ENCODE data around the gene GDF10.
A peak's percentile ranks its signal among the peaks of the same experiment; 100 is the strongest.

Gene GDF10

DNA sequence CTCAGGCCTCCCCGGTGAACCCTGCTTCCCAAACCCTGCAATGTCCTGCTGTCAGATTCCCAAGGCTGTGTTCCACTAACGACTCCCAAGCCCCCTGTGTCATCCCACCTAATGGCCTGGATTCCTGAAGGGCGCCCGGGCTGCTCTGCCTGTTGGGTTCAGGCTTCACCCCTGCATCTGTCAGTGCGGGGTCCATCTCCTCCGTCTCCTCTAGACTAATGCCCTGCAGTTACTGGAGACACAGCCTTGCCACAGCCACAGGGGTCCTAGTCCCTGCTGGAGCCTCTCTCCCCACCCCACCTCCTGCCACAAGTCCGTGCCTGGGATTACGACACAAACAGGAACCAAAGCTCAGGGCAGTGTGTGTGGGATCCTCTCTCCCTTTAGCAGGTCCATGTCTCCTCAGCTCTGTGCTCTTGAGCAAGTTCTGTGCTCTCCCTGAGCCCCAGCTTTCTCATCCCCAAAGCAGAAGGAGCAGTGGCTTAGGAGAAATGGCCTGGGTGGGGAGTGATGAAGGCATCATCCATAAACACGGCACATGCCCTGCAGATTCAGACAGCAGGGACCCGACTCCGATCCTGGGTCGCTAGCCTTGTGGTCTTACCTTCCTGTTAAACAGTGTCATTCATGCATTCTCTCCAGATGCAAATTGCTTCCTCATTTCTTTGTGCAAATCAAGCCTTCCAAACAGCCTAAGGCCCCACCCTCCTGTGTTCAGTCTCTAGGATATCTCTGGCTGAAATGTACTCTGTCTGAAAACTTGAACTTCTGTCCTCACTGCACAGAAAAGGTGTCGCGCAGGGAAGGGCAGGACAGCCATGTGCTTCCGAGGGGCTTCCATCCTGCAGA lies 40.0 kb downstream of the GDF10 start:
- Mint-ChIP-seq H3K27ac (no peak overlapping the region), H3K9me3 (no peaks in the 10 kb centered on the region), H3K4me3 (no peak overlapping the region), H3K4me1 (no peaks in the 10 kb centered on the region), H3K27me3 (peaks cover 27% of the 10 kb centered on the region)
- DNase-seq (peak in 1 of 2 donors; percentile 4), ATAC-seq (peak; percentile 9)

DNA sequence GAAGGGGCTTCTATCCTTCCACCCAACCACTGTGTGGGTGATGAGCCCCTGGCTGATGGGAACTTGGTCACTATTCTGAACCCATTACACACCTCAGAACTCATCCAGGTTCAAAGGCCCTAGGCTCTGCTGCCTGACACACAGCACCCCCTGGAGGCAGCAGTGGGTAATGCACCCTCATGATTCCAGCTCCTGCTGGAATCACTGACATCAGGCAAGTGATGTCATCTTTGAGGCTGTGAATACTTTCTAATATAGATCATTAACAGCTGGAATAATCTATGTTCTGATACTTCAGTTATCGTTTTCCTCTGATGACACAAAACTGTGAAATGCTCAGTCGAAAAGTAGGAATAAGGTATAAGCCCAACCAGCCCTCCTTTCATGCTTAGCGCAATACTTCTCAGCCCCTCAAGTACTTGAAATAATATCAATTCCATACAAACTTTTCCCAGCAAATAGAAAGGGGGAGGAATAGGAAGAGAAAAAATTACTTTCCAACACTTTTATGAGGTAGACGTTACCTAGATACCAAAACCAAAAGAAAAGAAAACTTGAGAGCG lies 40.7 kb downstream of the GDF10 start:
- no peak overlapping the region for H3K4me3 Mint-ChIP-seq
- peaks cover 25% of the 10 kb centered on the region for H3K27me3 Mint-ChIP-seq
- no peak overlapping the region for H3K27ac Mint-ChIP-seq
- peak; percentile 62 for DNase-seq
- H3K4me1 Mint-ChIP-seq, result no peaks in the 10 kb centered on the region
- ATAC-seq, result peak; percentile 57
- H3K9me3 Mint-ChIP-seq, result no peaks in the 10 kb centered on the region

DNA sequence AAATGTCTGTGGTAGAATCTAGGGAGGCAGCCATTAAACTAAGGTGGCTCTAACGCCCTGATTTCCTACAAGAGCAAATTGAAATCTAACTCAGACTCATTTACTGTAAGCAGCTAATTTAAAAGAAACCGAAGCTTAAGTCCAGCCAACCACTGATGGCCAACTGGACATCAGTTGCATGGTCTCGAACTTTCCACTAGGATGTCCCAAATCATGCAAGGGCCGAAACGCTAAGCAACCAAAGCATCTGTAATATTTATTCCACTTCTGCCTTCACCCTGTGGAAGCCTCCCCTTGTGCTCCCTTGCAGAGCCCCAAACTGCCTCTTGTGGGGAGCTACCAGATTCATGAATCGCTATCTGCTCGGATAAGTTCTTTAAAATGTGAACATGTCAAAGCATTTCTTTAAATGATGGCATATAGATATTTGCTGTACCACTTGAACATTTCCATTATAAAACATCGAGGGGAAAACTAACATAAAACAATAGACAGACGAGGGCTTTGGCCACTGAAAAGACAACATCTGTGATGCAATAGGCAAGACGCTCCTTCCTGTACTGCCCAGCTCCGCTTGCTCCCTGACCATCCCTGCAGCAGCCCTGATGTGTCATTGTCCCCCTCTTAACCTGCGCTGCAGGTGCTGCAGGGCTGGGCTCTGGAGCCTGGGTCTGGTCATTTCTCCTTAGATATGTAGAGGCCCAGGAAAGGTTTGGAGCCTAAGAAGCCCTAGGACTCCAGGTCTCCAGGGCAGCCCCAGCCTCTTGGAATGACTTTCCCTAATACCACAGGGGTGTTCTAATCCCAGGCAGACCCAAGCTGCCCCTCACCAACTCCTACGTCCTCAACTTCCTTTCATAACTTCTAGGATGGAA lies 45.2 kb downstream of the GDF10 start:
- Mint-ChIP-seq H3K4me1 (no peaks in the 10 kb centered on the region), H3K4me3 (no peak overlapping the region), H3K27ac (no peak overlapping the region), H3K27me3 (peaks cover 5% of the 10 kb centered on the region), H3K9me3 (no peaks in the 10 kb centered on the region)
- ATAC-seq (no peak), DNase-seq (no peak)

DNA sequence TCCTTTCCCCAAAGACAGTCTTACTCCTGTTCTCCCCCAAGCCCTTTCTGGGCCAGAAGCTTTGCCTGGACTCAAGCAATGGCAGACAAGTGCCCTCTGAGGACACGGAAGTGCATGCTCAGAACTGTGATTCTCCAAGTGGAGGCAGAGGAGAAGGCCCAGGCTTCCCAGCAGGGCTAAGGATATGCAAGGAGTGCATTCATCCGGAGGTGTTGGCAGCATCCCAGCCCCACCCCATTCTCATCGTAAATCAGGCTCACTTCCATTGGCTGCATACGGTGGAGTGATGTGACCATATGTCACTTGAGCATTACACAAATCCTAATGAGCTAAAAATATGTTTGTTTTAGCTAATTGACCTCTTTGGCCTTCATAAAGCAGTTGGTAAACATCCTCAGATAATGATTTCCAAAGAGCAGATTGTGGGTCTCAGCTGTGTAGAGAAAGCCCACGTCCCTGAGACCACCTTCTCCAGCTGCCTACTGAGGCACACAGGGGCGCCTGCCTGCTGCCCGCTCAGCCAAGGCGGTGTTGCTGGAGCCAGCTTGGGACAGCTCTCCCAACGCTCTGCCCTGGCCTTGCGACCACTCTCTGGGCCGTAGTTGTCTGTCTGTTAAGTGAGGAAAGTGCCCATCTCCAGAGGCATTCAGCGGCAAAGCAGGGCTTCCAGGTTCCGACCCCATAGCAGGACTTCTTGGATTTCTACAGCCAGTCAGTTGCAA lies 46.7 kb downstream of the GDF10 start:
- no peaks in the 10 kb centered on the region for H3K9me3 Mint-ChIP-seq
- no peaks in the 10 kb centered on the region for H3K27me3 Mint-ChIP-seq
- H3K27ac Mint-ChIP-seq, result no peak overlapping the region
- no peaks in the 10 kb centered on the region for H3K4me1 Mint-ChIP-seq
- ATAC-seq (no peak), DNase-seq (no peak)
- H3K4me3 Mint-ChIP-seq, result no peak overlapping the region

DNA sequence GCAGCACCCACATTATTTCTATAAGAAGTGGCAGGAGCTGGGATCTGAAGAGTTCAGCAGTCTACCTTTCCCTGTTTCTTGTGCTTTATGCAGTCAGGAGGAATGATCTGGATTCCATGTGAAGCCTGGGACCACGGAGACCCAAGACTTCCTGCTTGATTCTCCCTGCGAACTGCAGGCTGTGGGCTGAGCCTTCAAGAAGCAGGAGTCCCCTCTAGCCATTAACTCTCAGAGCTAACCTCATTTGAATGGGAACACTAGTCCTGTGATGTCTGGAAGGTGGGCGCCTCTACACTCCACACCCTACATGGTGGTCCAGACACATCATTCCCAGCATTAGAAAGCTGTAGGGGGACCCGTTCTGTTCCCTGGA lies 47.3 kb downstream of the GDF10 start:
- DNase-seq, result no peak
- no peak overlapping the region for H3K4me3 Mint-ChIP-seq

DNA sequence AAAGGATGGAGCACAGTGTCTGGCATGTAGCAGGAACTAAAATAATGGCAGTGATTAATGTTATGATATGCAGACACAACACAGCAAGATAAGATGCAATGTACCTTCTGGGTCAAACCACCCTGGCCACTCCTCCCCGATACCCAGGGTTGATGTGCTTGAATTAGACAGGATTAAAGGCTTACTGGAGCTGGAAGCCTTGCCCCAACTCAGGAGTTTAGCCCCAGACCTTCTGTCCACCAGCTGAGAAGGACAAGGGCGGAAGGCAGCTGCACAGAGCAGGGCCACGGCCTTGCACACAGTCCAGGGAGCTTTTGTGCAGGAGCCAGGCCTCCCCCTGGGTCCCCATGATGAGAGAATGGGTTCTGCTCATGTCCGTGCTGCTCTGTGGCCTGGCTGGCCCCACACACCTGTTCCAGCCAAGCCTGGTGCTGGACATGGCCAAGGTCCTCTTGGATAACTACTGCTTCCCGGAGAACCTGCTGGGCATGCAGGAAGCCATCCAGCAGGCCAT lies 48.2 kb downstream of the GDF10 start, which contains the start of gene RBP3:
Gene RBP3 (plus strand): TSS at position 226 of the 514 bp plus-strand sequence. CDS start 122 bp downstream, at position 348.
- no peaks in the 10 kb centered on the region for H3K27me3 Mint-ChIP-seq
- H3K9me3 Mint-ChIP-seq, result no peaks in the 10 kb centered on the region
- no peak within 1 kb of the TSS for H3K4me3 Mint-ChIP-seq
- DNase-seq, result no peak
- no peaks in the 10 kb centered on the region for H3K4me1 Mint-ChIP-seq
- no peak for ATAC-seq
- peak within 1 kb of the TSS in 1 of 2 donors; percentile 30 for H3K27ac Mint-ChIP-seq

More for the DNA sequence above, 47.3 kb downstream of the GDF10 start:
- H3K27me3 Mint-ChIP-seq, result no peaks in the 10 kb centered on the region
- H3K9me3 Mint-ChIP-seq, result no peaks in the 10 kb centered on the region
- ATAC-seq, result no peak
- no peak overlapping the region for H3K27ac Mint-ChIP-seq
- H3K4me1 Mint-ChIP-seq, result no peaks in the 10 kb centered on the region

DNA sequence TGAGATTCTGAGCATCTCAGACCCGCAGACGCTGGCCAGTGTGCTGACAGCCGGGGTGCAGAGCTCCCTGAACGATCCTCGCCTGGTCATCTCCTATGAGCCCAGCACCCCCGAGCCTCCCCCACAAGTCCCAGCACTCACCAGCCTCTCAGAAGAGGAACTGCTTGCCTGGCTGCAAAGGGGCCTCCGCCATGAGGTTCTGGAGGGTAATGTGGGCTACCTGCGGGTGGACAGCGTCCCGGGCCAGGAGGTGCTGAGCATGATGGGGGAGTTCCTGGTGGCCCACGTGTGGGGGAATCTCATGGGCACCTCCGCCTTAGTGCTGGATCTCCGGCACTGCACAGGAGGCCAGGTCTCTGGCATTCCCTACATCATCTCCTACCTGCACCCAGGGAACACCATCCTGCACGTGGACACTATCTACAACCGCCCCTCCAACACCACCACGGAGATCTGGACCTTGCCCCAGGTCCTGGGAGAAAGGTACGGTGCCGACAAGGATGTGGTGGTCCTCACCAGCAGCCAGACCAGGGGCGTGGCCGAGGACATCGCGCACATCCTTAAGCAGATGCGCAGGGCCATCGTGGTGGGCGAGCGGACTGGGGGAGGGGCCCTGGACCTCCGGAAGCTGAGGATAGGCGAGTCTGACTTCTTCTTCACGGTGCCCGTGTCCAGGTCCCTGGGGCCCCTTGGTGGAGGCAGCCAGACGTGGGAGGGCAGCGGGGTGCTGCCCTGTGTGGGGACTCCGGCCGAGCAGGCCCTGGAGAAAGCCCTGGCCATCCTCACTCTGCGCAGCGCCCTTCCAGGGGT lies 48.9 kb downstream of the GDF10 start:
- ATAC-seq (no peak), DNase-seq (no peak)
- H3K27ac Mint-ChIP-seq, result peak overlapping the region in 1 of 2 donors; percentile 30
- H3K4me1 Mint-ChIP-seq, result no peaks in the 10 kb centered on the region
- no peaks in the 10 kb centered on the region for H3K9me3 Mint-ChIP-seq
- no peak overlapping the region for H3K4me3 Mint-ChIP-seq
- H3K27me3 Mint-ChIP-seq, result no peaks in the 10 kb centered on the region

DNA sequence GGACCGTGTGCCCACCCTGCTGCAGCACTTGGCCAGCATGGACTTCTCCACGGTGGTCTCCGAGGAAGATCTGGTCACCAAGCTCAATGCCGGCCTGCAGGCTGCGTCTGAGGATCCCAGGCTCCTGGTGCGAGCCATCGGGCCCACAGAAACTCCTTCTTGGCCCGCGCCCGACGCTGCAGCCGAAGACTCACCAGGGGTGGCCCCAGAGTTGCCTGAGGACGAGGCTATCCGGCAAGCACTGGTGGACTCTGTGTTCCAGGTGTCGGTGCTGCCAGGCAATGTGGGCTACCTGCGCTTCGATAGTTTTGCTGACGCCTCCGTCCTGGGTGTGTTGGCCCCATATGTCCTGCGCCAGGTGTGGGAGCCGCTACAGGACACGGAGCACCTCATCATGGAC lies 49.5 kb downstream of the GDF10 start:
- ATAC-seq (no peak), DNase-seq (no peak)
- H3K4me1 Mint-ChIP-seq, result no peaks in the 10 kb centered on the region
- no peaks in the 10 kb centered on the region for H3K27me3 Mint-ChIP-seq
- H3K4me3 Mint-ChIP-seq, result no peak overlapping the region
- H3K9me3 Mint-ChIP-seq, result no peaks in the 10 kb centered on the region
- no peak overlapping the region for H3K27ac Mint-ChIP-seq

DNA sequence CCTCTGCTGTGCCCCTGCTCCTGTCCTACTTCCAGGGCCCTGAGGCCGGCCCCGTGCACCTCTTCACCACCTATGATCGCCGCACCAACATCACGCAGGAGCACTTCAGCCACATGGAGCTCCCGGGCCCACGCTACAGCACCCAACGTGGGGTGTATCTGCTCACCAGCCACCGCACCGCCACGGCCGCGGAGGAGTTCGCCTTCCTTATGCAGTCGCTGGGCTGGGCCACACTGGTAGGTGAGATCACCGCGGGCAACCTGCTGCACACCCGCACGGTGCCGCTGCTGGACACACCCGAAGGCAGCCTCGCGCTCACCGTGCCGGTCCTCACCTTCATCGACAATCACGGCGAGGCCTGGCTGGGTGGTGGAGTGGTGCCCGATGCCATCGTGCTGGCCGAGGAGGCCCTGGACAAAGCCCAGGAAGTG lies 50.0 kb downstream of the GDF10 start:
- no peak for ATAC-seq
- Mint-ChIP-seq H3K4me3 (no peak overlapping the region), H3K4me1 (no peaks in the 10 kb centered on the region), H3K27me3 (no peaks in the 10 kb centered on the region), H3K9me3 (no peaks in the 10 kb centered on the region), H3K27ac (no peak overlapping the region)
- DNase-seq, result no peak

DNA sequence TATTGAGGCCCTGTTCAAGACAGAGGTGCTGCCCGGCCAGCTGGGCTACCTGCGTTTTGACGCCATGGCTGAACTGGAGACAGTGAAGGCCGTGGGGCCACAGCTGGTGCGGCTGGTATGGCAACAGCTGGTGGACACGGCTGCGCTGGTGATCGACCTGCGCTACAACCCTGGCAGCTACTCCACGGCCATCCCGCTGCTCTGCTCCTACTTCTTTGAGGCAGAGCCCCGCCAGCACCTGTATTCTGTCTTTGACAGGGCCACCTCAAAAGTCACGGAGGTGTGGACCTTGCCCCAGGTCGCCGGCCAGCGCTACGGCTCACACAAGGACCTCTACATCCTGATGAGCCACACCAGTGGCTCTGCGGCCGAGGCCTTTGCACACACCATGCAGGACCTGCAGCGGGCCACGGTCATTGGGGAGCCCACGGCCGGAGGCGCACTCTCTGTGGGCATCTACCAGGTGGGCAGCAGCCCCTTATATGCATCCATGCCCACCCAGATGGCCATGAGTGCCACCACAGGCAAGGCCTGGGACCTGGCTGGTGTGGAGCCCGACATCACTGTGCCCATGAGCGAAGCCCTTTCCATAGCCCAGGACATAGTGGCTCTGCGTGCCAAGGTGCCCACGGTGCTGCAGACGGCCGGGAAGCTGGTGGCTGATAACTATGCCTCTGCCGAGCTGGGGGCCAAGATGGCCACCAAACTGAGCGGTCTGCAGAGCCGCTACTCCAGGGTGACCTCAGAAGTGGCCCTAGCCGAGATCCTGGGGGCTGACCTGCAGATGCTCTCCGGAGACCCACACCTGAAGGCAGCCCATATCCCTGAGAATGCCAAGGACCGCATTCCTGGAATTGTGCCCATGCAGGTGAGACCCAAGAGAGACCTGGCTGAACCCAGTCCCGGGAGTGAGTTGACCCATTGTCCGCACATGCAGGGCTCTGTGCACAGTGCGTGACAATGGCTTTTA lies 51.0 kb downstream of the GDF10 start:
- H3K27ac Mint-ChIP-seq, result no peak overlapping the region
- H3K27me3 Mint-ChIP-seq, result no peaks in the 10 kb centered on the region
- no peaks in the 10 kb centered on the region for H3K4me1 Mint-ChIP-seq
- no peaks in the 10 kb centered on the region for H3K9me3 Mint-ChIP-seq
- DNase-seq (no peak), ATAC-seq (no peak)
- H3K4me3 Mint-ChIP-seq, result no peak overlapping the region

DNA sequence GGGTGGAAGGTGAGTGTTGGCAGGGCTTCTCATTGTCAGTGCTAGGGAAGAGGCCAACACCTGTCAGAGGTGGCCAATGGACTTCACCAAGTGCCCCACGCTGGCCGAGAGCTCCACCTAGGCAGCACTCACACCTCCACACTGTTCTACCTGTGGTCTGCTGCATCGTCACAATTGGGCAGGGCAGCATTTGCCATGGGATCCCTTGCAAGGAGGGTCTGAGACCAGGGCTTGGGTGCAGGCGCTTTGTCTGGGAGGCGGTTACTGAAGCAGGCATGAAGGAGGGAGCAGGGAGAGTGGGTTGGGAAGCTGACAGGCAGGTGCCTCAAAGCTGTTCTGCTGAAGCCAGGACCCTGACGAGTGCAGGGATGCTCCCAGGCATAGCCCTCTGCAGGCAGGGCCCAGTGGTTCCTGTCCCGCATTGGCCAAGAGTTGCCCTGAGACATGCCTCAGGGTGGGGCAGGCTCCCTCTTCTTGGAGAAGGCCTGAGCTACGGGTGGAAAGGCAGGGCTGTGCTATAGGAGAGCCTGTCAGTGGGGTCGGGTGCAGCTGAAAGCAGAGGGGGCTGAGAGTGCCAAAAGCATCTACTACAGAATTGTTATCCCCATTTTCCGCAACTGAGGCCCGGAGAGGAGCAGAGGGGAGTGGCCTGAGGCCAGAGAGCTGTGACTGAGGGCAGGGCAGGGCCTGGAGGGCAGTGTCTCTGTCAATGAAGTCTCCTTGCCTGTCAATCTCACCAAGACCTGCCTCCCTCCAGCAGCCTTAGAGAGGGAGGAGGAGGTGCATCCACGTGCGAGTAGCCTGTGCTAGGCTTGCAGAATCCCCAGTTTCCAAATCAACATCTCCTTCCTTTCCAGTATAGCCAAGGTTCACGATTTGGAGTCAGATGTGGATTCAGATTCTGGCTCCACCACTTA lies 52.2 kb downstream of the GDF10 start:
- ATAC-seq (no peak), DNase-seq (no peak)
- Mint-ChIP-seq H3K9me3 (no peaks in the 10 kb centered on the region), H3K4me1 (no peaks in the 10 kb centered on the region), H3K4me3 (no peak overlapping the region), H3K27me3 (no peaks in the 10 kb centered on the region), H3K27ac (no peak overlapping the region)

DNA sequence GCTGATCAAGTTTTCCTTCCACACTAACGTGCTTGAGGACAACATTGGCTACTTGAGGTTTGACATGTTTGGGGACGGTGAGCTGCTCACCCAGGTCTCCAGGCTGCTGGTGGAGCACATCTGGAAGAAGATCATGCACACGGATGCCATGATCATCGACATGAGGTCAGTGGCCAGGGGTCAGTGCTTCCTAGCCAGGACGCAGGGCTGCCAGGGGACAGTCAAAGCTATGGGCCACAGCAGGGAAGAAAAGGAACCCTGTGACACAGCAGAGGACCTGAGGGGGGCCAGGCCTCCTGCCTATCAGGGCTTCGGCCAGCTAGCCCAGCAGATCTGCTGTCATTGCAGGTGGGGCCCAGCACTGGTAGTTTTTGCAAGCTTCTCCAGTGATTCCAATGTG lies 53.4 kb downstream of the GDF10 start:
- Mint-ChIP-seq H3K27ac (no peak overlapping the region), H3K27me3 (no peaks in the 10 kb centered on the region), H3K9me3 (no peaks in the 10 kb centered on the region), H3K4me3 (no peak overlapping the region), H3K4me1 (no peaks in the 10 kb centered on the region)
- ATAC-seq (no peak), DNase-seq (no peak)

DNA sequence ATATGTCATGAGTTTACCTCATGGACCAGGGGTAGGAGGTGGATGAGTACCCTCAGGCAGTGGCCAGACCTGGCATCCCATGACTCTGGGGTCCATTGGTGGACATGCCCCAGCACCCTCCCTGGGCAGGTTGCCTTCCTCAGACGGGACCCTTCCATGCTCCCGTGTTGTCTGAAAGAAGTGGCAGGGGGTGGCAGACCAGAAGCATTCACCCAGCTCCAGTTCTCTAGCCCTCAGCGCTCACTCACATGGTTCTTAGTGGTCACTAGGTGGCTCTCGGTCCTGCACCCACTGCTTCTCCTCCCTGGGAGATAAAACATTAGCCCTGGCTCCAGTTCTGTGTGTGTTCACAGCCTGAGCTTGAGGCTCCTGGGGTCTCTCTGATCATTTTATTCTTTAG lies 54.2 kb downstream of the GDF10 start:
- H3K27ac Mint-ChIP-seq, result no peak overlapping the region

More for the DNA sequence above, 54.2 kb downstream of the GDF10 start:
- no peak for ATAC-seq
- H3K9me3 Mint-ChIP-seq, result no peaks in the 10 kb centered on the region
- no peak overlapping the region for H3K4me3 Mint-ChIP-seq
- DNase-seq, result no peak
- H3K27me3 Mint-ChIP-seq, result no peaks in the 10 kb centered on the region
- H3K4me1 Mint-ChIP-seq, result no peaks in the 10 kb centered on the region
